EL (cell line): Measurements from ENCODE around the gene P2RX4.
"Not testable (repeated sequence)": the region's sequence is repeated elsewhere in the genome, so short reads cannot be mapped to it uniquely, and the experiment has no call there.

Experiments
- DNase-seq: peaks from one replicate; pipeline ENCODE4 v3.0.0-alpha.2; 2016

Gene P2RX4

GRCh38 chr12:121245951-121246350 lies 36.0 kb downstream of the P2RX4 start:
- no peak for DNase-seq

- DNase-seq = no peak
These were observed 37.1 kb downstream of the P2RX4 start for GRCh38 chr12:121246893-121247557.

- no peak for DNase-seq
These were observed 38.7 kb downstream of the P2RX4 start for GRCh38 chr12:121248622-121249021.

GRCh38 chr12:121250359-121250758 lies 40.4 kb downstream of the P2RX4 start:
- DNase-seq = no peak

- no peak for DNase-seq
These were observed 41.9 kb downstream of the P2RX4 start for GRCh38 chr12:121251838-121252237.

GRCh38 chr12:121252712-121253345 lies 42.9 kb downstream of the P2RX4 start:
- DNase-seq = no peak

GRCh38 chr12:121253638-121254335 lies 43.9 kb downstream of the P2RX4 start:
- no peak for DNase-seq

GRCh38 chr12:121255433-121255832 lies 45.5 kb downstream of the P2RX4 start:
- no peak for DNase-seq

GRCh38 chr12:121257704-121258449 lies 47.9 kb downstream of the P2RX4 start:
- DNase-seq = not testable (repeated sequence)

- no peak for DNase-seq
These were observed 49.1 kb downstream of the P2RX4 start for GRCh38 chr12:121259074-121259473.

GRCh38 chr12:121260091-121260490 lies 50.2 kb downstream of the P2RX4 start:
- no peak for DNase-seq

GRCh38 chr12:121261398-121261797 lies 51.5 kb downstream of the P2RX4 start:
- no peak for DNase-seq

- DNase-seq = no peak
These were observed 53.4 kb downstream of the P2RX4 start for GRCh38 chr12:121263206-121263935.

GRCh38 chr12:121264135-121264534 lies 54.2 kb downstream of the P2RX4 start:
- DNase-seq = no peak

- DNase-seq = no peak
These were observed 55.1 kb downstream of the P2RX4 start for GRCh38 chr12:121264951-121265515.

GRCh38 chr12:121267822-121268221 lies 57.9 kb downstream of the P2RX4 start:
- no peak for DNase-seq

- DNase-seq = no peak
These were observed 63.5 kb downstream of the P2RX4 start for GRCh38 chr12:121273364-121273896.

- DNase-seq = no peak
These were observed 64.3 kb downstream of the P2RX4 start for GRCh38 chr12:121274036-121274763.

GRCh38 chr12:121277374-121277759 lies 67.4 kb downstream of the P2RX4 start:
- no peak for DNase-seq

- DNase-seq = no peak
These were observed 68.5 kb downstream of the P2RX4 start for GRCh38 chr12:121278169-121279070.
